GM23338 (cell line): Measurements from ENCODE around the gene IQSEC2.

Experiments
- CREB1 ChIP-seq: fragments of 250-450 bp; sonication (Bioruptor Pico); IDR thresholded peaks from 2 replicates; pipeline ENCODE4 v1.5.0; 2020; ENCODE audit warnings: low read depth, mild to moderate bottlenecking, moderate library complexity
- EZH2phosphoT487 ChIP-seq: fragments of 200-600 bp; sonication (generic); IDR thresholded peaks from one replicate; pipeline ENCODE4 v1.8.1; 2018; ENCODE audit warnings: antibody characterized with exemption; ENCODE audit not compliant: unreplicated experiment
- NANOG ChIP-seq: IDR thresholded peaks from 2 replicates; pipeline ENCODE4 v1.6.1; 2016; ENCODE audit warnings: antibody characterized with exemption, borderline replicate concordance
- POLR2AphosphoS5 ChIP-seq: IDR thresholded peaks from 2 replicates; pipeline ENCODE4 v1.6.1; 2016; ENCODE audit warnings: antibody characterized with exemption, low read depth
- ZNF114 ChIP-seq: fragments of 250-450 bp; sonication (Bioruptor Pico); IDR thresholded peaks from 2 replicates; pipeline ENCODE4 v1.5.0; 2020; ENCODE audit warnings: mild to moderate bottlenecking, moderate library complexity
- TF ChIP-seq, protein P1 (sequence below), 2 experiments: fragments of 200-600 bp in 1 of 2; sonication (generic) in 1 of 2; conservative IDR thresholded peaks; 2 replicates each; pipeline versions ENCODE4 v1.5.1 to v1.6.1; 2016 to 2017; ENCODE audit warnings: antibody characterized with exemption in 2 of 2, low read depth in 2 of 2, mild to moderate bottlenecking in 2 of 2, moderate library complexity in 1 of 2
- TF ChIP-seq, protein P2 (sequence below): IDR thresholded peaks from one replicate; pipeline ENCODE4 v1.6.1; 2018; ENCODE audit warnings: antibody characterized with exemption; ENCODE audit not compliant: unreplicated experiment
- TF ChIP-seq, protein P3 (sequence below): IDR thresholded peaks from 2 replicates; pipeline ENCODE4 v1.6.1; 2016; ENCODE audit warnings: antibody characterized with exemption

DNA sequence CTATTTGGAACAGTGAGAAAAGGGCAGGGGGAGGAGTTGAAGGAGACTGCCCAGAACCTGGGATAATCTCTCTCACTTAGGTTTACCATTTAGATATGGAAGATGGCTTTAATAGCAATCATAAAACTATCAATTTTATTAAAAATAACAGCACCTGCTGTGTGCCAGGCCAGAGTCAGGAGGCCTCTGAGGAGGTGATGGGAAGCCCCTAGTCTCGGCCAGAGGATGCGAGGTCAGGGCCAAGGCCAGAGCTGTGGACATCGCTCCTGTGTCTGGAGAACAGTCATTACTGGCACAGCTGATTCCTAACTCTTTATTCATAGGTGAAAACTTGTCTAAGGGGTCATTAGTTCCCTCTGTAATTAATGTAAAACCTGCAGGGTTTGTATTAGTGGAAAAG, 4.2 kb upstream of the IQSEC2 start:
- TF ChIP-seq, protein P1, sequence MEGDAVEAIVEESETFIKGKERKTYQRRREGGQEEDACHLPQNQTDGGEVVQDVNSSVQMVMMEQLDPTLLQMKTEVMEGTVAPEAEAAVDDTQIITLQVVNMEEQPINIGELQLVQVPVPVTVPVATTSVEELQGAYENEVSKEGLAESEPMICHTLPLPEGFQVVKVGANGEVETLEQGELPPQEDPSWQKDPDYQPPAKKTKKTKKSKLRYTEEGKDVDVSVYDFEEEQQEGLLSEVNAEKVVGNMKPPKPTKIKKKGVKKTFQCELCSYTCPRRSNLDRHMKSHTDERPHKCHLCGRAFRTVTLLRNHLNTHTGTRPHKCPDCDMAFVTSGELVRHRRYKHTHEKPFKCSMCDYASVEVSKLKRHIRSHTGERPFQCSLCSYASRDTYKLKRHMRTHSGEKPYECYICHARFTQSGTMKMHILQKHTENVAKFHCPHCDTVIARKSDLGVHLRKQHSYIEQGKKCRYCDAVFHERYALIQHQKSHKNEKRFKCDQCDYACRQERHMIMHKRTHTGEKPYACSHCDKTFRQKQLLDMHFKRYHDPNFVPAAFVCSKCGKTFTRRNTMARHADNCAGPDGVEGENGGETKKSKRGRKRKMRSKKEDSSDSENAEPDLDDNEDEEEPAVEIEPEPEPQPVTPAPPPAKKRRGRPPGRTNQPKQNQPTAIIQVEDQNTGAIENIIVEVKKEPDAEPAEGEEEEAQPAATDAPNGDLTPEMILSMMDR (conservative IDR thresholded peaks at IDR 0.05; ENCODE audit: low read depth in 2 of 2): no peak
- TF ChIP-seq EZH2phosphoT487 (no peak), NANOG (no peak), POLR2AphosphoS5 (no peak), CREB1 (CRISPR knock-in tag) (no peak), ZNF114 (CRISPR knock-in tag) (no peak)
- TF ChIP-seq, protein P2, sequence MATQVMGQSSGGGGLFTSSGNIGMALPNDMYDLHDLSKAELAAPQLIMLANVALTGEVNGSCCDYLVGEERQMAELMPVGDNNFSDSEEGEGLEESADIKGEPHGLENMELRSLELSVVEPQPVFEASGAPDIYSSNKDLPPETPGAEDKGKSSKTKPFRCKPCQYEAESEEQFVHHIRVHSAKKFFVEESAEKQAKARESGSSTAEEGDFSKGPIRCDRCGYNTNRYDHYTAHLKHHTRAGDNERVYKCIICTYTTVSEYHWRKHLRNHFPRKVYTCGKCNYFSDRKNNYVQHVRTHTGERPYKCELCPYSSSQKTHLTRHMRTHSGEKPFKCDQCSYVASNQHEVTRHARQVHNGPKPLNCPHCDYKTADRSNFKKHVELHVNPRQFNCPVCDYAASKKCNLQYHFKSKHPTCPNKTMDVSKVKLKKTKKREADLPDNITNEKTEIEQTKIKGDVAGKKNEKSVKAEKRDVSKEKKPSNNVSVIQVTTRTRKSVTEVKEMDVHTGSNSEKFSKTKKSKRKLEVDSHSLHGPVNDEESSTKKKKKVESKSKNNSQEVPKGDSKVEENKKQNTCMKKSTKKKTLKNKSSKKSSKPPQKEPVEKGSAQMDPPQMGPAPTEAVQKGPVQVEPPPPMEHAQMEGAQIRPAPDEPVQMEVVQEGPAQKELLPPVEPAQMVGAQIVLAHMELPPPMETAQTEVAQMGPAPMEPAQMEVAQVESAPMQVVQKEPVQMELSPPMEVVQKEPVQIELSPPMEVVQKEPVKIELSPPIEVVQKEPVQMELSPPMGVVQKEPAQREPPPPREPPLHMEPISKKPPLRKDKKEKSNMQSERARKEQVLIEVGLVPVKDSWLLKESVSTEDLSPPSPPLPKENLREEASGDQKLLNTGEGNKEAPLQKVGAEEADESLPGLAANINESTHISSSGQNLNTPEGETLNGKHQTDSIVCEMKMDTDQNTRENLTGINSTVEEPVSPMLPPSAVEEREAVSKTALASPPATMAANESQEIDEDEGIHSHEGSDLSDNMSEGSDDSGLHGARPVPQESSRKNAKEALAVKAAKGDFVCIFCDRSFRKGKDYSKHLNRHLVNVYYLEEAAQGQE: no peak
- TF ChIP-seq, protein P3, sequence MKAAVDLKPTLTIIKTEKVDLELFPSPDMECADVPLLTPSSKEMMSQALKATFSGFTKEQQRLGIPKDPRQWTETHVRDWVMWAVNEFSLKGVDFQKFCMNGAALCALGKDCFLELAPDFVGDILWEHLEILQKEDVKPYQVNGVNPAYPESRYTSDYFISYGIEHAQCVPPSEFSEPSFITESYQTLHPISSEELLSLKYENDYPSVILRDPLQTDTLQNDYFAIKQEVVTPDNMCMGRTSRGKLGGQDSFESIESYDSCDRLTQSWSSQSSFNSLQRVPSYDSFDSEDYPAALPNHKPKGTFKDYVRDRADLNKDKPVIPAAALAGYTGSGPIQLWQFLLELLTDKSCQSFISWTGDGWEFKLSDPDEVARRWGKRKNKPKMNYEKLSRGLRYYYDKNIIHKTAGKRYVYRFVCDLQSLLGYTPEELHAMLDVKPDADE: no peak
